H9 (cell line): ENCODE results near the gene SLC38A3. TPM values are rescaled to one million over a fixed set of nuclear protein-coding genes. Genes with fewer than 3 reads are reported as not detected.

Experiments
- DNase-seq: peaks from one replicate; pipeline ENCODE4 v3.0.0-alpha.2; 2017
- H2AFZ ChIP-seq: one replicate; pipeline ENCODE4 v1.6.1; 2013; ENCODE audit warnings: mild to moderate bottlenecking, low read length, control low read depth, moderate library complexity
- H2AK5ac ChIP-seq: 2 replicates; pipeline ENCODE4 v1.6.1; 2013; ENCODE audit warnings: low read length, control low read depth, mixed read lengths; ENCODE audit not compliant: insufficient read length
- H2BK120ac ChIP-seq: one replicate; pipeline ENCODE4 v1.6.1; 2013; ENCODE audit warnings: low read depth, mild to moderate bottlenecking, low read length, control low read depth, inconsistent platforms; ENCODE audit not compliant: poor library complexity, severe bottlenecking
- H2BK12ac ChIP-seq: 2 replicates; pipeline ENCODE4 v1.6.1; 2013; ENCODE audit warnings: low read length, control low read depth, mixed read lengths, low read depth; ENCODE audit not compliant: insufficient read length
- H2BK15ac ChIP-seq: 2 replicates; pipeline ENCODE4 v1.6.1; 2013; ENCODE audit warnings: low read depth, low read length, control low read depth
- H2BK20ac ChIP-seq: one replicate; pipeline ENCODE4 v1.6.1; 2013; ENCODE audit warnings: low read depth, mild to moderate bottlenecking, low read length, control low read depth, inconsistent platforms; ENCODE audit not compliant: poor library complexity, severe bottlenecking
- H2BK5ac ChIP-seq: 2 replicates; pipeline ENCODE4 v1.6.1; 2013; ENCODE audit warnings: low read length, control low read depth, mixed read lengths; ENCODE audit not compliant: insufficient read length
- H3K14ac ChIP-seq: 2 replicates; pipeline ENCODE4 v1.6.1; 2013; ENCODE audit warnings: low read length, control low read depth; ENCODE audit not compliant: insufficient read depth
- H3K18ac ChIP-seq: 2 replicates; pipeline ENCODE4 v1.6.1; 2013; ENCODE audit warnings: low read depth, mild to moderate bottlenecking, mixed read lengths, low read length, control low read depth; ENCODE audit not compliant: insufficient read length
- H3K23ac ChIP-seq: 2 replicates; pipeline ENCODE4 v1.6.1; 2013; ENCODE audit warnings: low read length, control low read depth, mixed read lengths, low read depth; ENCODE audit not compliant: insufficient read length
- H3K23me2 ChIP-seq: 2 replicates; pipeline ENCODE4 v1.6.1; 2013; ENCODE audit warnings: low read depth, mild to moderate bottlenecking, mixed read lengths, low read length, control low read depth; ENCODE audit not compliant: insufficient read length, poor library complexity, severe bottlenecking
- H3K27ac ChIP-seq: 2 replicates; pipeline ENCODE4 v1.5.1; 2013; ENCODE audit warnings: low read length, control low read depth, mixed read lengths, low read depth; ENCODE audit not compliant: insufficient read length
- H3K27me3 ChIP-seq: 2 replicates; pipeline ENCODE4 v1.6.1; 2013; ENCODE audit warnings: low read length, control low read depth, inconsistent platforms; ENCODE audit not compliant: insufficient read depth
- H3K4ac ChIP-seq: 2 replicates; pipeline ENCODE4 v1.6.1; 2013; ENCODE audit warnings: low read depth, mild to moderate bottlenecking, control low read depth, inconsistent platforms, low read length, moderate library complexity
- H3K4me1 ChIP-seq: 2 replicates; pipeline ENCODE4 v1.6.1; 2013; ENCODE audit warnings: low read length, control low read depth, inconsistent platforms; ENCODE audit not compliant: insufficient read depth
- H3K4me2 ChIP-seq: 2 replicates; pipeline ENCODE4 v1.6.1; 2013; ENCODE audit warnings: low read length, control low read depth, mixed read lengths; ENCODE audit not compliant: insufficient read length, insufficient read depth
- H3K56ac ChIP-seq: 2 replicates; pipeline ENCODE4 v1.6.1; 2013; ENCODE audit warnings: low read depth, mild to moderate bottlenecking, mixed read lengths, low read length, control low read depth; ENCODE audit not compliant: insufficient read length
- H3K79me1 ChIP-seq: 2 replicates; pipeline ENCODE4 v1.6.1; 2013; ENCODE audit warnings: low read depth, mild to moderate bottlenecking, moderate library complexity, low read length, control low read depth, inconsistent platforms; ENCODE audit not compliant: insufficient read depth, poor library complexity, severe bottlenecking
- H3K79me2 ChIP-seq: 2 replicates; pipeline ENCODE4 v1.6.1; 2013; ENCODE audit warnings: low read length, control low read depth, inconsistent platforms; ENCODE audit not compliant: insufficient read depth
- H3K9ac ChIP-seq: 2 replicates; pipeline ENCODE4 v1.6.1; 2013; ENCODE audit warnings: low read length, control low read depth, mixed read lengths; ENCODE audit not compliant: insufficient read length; ENCODE audit errors: extremely low read depth
- H3K9me3 ChIP-seq: one replicate; pipeline ENCODE4 v1.6.1; 2013; ENCODE audit warnings: low read depth, low read length, inconsistent platforms; ENCODE audit not compliant: control insufficient read depth
- H3T11ph ChIP-seq: one replicate; pipeline ENCODE4 v1.6.1; 2013; ENCODE audit warnings: mild to moderate bottlenecking, low read length, control low read depth, inconsistent platforms
- H4K20me1 ChIP-seq: one replicate; pipeline ENCODE4 v1.6.1; 2013; ENCODE audit not compliant: control insufficient read depth, insufficient read length, insufficient read depth
- H4K5ac ChIP-seq: 2 replicates; pipeline ENCODE4 v1.6.1; 2013; ENCODE audit warnings: low read depth, mild to moderate bottlenecking, mixed read lengths, low read length, control low read depth; ENCODE audit not compliant: insufficient read length
- H4K8ac ChIP-seq: replicated peaks from 2 replicates; pipeline ENCODE4 v1.6.1; 2013; ENCODE audit warnings: low read length, control low read depth, mixed read lengths, low read depth; ENCODE audit not compliant: insufficient read length
- H4K91ac ChIP-seq: 2 replicates; pipeline ENCODE4 v1.6.1; 2013; ENCODE audit warnings: low read depth, mild to moderate bottlenecking, moderate library complexity, mixed read lengths, low read length, control low read depth; ENCODE audit not compliant: insufficient read length
- H3K27ac Mint-ChIP-seq, 3 experiments: 2 replicates in 2 of 3; 3 replicates in 1 of 3; pipeline ENCODE4 v1.8.0; 2020 to 2021; ENCODE audit warnings: mixed read lengths in 3 of 3, mild to moderate bottlenecking in 1 of 3, moderate library complexity in 1 of 3
- H3K27me3 Mint-ChIP-seq: 2 replicates; pipeline ENCODE4 v1.8.0; 2021; ENCODE audit warnings: low read depth, mild to moderate bottlenecking, moderate library complexity, mixed read lengths
- H3K36me3 Mint-ChIP-seq, 3 experiments: 2 replicates in 2 of 3; 3 replicates in 1 of 3; pipeline ENCODE4 v1.8.0; 2020 to 2021; ENCODE audit warnings: low read depth in 3 of 3, mixed read lengths in 3 of 3; ENCODE audit not compliant: insufficient read depth in 1 of 3
- H3K4me1 Mint-ChIP-seq, 2 experiments: 2 replicates each; pipeline ENCODE4 v1.8.0; 2020; ENCODE audit warnings: mixed read lengths in 2 of 2
- H3K4me3 Mint-ChIP-seq, 2 experiments: 2 replicates in 1 of 2; 3 replicates in 1 of 2; pipeline ENCODE4 v1.8.0; 2020 to 2021; ENCODE audit warnings: mild to moderate bottlenecking in 2 of 2, mixed read lengths in 2 of 2, moderate library complexity in 1 of 2
- H3K9me3 Mint-ChIP-seq, 2 experiments: 2 replicates in 1 of 2; 3 replicates in 1 of 2; pipeline ENCODE4 v1.8.0; 2020; ENCODE audit warnings: mild to moderate bottlenecking in 2 of 2, mixed read lengths in 2 of 2, moderate library complexity in 1 of 2
- WGBS: extraction: QIAGEN DNeasy Blood & Tissue Kit; methylation state at CpG from one replicate; pipeline ENCODE4 v1.1.7; 2013; ENCODE audit warnings: missing lambda C conversion rate, low lambda C conversion rate, mixed read lengths; ENCODE audit not compliant: insufficient read length; ENCODE audit errors: extremely low coverage; 5-methylcytosine and 5-hydroxymethylcytosine counted together
- total RNA-seq: library from RNA; stranded (reverse); gene quantifications from 2 replicates; pipeline ENCODE4 v1.2.1, GENCODE V29; 2021
- TF ChIP-seq, protein P1 (sequence below): fragments of 200-600 bp; sonication (generic); conservative IDR thresholded peaks from 3 replicates; pipeline ENCODE4 v1.8.0; 2021; ENCODE audit warnings: antibody characterized with exemption, mild to moderate bottlenecking

The SLC38A3 gene
- total RNA-seq, 1 experiment from 2014 or later = 1.4 TPM

DNA sequence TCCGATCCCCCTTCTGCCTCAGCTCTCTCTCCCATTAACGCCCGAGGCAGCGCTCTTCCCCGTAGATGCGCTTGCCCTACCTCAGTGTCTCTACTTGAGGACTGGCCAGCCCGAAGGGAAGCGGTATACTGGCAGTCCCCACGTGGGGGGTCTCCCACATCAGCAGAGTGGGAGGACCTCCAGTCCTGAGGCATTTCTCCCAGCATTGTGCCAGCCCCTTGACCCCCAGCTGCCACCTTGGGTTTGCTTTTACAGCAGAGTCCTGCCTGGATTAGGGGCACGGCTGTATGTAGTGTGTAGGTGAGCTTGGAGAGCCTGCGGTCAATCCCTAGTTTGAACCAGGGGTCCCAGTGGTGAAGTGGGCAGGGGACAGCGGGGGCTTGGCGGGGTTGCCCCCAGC is 49.2 kb upstream of the SLC38A3 start:
- Histone ChIP-seq H3K27ac (no peak overlapping the region), H4K5ac (no peak overlapping the region), H3K79me2 (no peaks in the 10 kb centered on the region), H4K91ac (no peak overlapping the region), H2BK12ac (no peak overlapping the region), H2BK20ac (no peak overlapping the region), H3K9me3 (no peaks in the 10 kb centered on the region), H2AK5ac (no peak overlapping the region), H3K23me2 (peaks cover 15% of the 10 kb centered on the region), H2BK15ac (no peak overlapping the region), H4K8ac (no peak overlapping the region), H4K20me1 (no peaks in the 10 kb centered on the region), H3K27me3 (peaks cover 7% of the 10 kb centered on the region; the same call in 1 of the 2 replicates), H3K9ac (no peak overlapping the region), H3T11ph (no peak overlapping the region), H3K4me2 (peak overlapping the region; percentile 48), H3K4me1 (no peaks in the 10 kb centered on the region; the same call in none of the 2 replicates), H2BK120ac (no peak overlapping the region), H3K79me1 (peaks cover 2% of the 10 kb centered on the region), H3K4ac (no peak overlapping the region), H3K56ac (no peak overlapping the region), H3K18ac (no peak overlapping the region), H2BK5ac (no peak overlapping the region), H2AFZ (no peak overlapping the region), H3K23ac (no peak overlapping the region), H3K14ac (no peak overlapping the region)
- no peaks in the 10 kb centered on the region for H3K9me3 Mint-ChIP-seq
- H3K4me3 Mint-ChIP-seq = peak overlapping the region; percentile 85 to 97
- WGBS = no CpG with 5 or more reads among the region's 13 CpGs
- H3K27me3 Mint-ChIP-seq = peaks cover 25% of the 10 kb centered on the region
- H3K27ac Mint-ChIP-seq = peak overlapping the region in 1 of 3 experiments; percentile 3; a peak in 1 of 7 replicates
- TF ChIP-seq, protein P1, sequence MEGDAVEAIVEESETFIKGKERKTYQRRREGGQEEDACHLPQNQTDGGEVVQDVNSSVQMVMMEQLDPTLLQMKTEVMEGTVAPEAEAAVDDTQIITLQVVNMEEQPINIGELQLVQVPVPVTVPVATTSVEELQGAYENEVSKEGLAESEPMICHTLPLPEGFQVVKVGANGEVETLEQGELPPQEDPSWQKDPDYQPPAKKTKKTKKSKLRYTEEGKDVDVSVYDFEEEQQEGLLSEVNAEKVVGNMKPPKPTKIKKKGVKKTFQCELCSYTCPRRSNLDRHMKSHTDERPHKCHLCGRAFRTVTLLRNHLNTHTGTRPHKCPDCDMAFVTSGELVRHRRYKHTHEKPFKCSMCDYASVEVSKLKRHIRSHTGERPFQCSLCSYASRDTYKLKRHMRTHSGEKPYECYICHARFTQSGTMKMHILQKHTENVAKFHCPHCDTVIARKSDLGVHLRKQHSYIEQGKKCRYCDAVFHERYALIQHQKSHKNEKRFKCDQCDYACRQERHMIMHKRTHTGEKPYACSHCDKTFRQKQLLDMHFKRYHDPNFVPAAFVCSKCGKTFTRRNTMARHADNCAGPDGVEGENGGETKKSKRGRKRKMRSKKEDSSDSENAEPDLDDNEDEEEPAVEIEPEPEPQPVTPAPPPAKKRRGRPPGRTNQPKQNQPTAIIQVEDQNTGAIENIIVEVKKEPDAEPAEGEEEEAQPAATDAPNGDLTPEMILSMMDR = no peak
- H3K36me3 Mint-ChIP-seq = peaks cover 7 to 14% (median 8%) of the 10 kb centered on the region in 3 experiments; a peak in 6 of 7 replicates
- H3K4me1 Mint-ChIP-seq = peaks cover 49 to 64% of the 10 kb centered on the region in 2 experiments
- no peak for DNase-seq
